22Rv1 (cell line): ENCODE data around the gene NME2.

Experiments
- CTCF ChIP-seq: fragments of 450-650 bp; IDR thresholded peaks from 2 replicates; pipeline ENCODE4 v1.5.1; 2017; ENCODE audit warnings: mild to moderate bottlenecking
- ZFX ChIP-seq: fragments of 450-650 bp; IDR thresholded peaks from 2 replicates; pipeline ENCODE4 v1.6.1; 2017; ENCODE audit warnings: antibody characterized with exemption, borderline replicate concordance

- TF ChIP-seq CTCF (no peak), ZFX (no peak)
Observed at GRCh38 chr17:51184124-51184523, 17.9 kb downstream of the NME2 start.
